Transverse colon (tissue), 4 donors: ENCODE data around the gene BPGM. TPM values are rescaled to one million over a fixed set of nuclear protein-coding genes. Genes with fewer than 3 reads are reported as not detected.
"Not testable (repeated sequence)": the region's sequence is repeated elsewhere in the genome, so short reads cannot be mapped to it uniquely, and the experiment has no call there.

Experiments used
- DNase-seq: peaks from one replicate; pipeline ENCODE4 v3.0.0-alpha.2; 2019
- H3K27ac ChIP-seq, 4 donors: fragments of 200-600 bp; sonication (generic); 2 replicates each; pipeline ENCODE4 v1.5.1; 2016 to 2018; ENCODE audit warnings: inconsistent platforms in 4 of 4
- H3K27me3 ChIP-seq: fragments of 200-600 bp; sonication (generic); 2 replicates; pipeline ENCODE4 v1.5.1; 2017; ENCODE audit warnings: inconsistent platforms
- H3K36me3 ChIP-seq, 4 donors: fragments of 200-600 bp; sonication (generic); 2 replicates each; pipeline ENCODE4 v1.5.1; 2017 to 2019; ENCODE audit warnings: inconsistent platforms in 4 of 4
- H3K4me1 ChIP-seq, 4 donors: fragments of 200-600 bp; sonication (generic); 2 replicates each; pipeline ENCODE4 v1.5.1; 2017 to 2020; ENCODE audit warnings: inconsistent platforms in 4 of 4
- H3K4me3 ChIP-seq, 4 donors: fragments of 200-600 bp; sonication (generic); 1 replicate in 1 of 4; 2 replicates in 3 of 4; pipeline versions ENCODE4 v1.5.1 to v1.6.1; 2017 to 2019; ENCODE audit warnings: inconsistent platforms in 4 of 4
- H3K9me3 ChIP-seq, 2 donors: fragments of 200-600 bp; sonication (generic); 2 replicates each; pipeline ENCODE4 v1.5.1; 2017 to 2019; ENCODE audit warnings: inconsistent platforms in 2 of 2
- EP300 ChIP-seq: sonication (generic); formaldehyde crosslinking; IDR thresholded peaks from one replicate; pipeline ENCODE4 v1.6.1; 2017; ENCODE audit warnings: antibody characterized with exemption, low read depth
- POLR2A ChIP-seq: fragments of 450-650 bp; IDR thresholded peaks from one replicate; pipeline ENCODE4 v1.6.1; 2016; ENCODE audit warnings: antibody characterized with exemption, mild to moderate bottlenecking, moderate library complexity
- POLR2AphosphoS5 ChIP-seq, 3 donors: sonication (generic); formaldehyde crosslinking; IDR thresholded peaks; one replicate each; pipeline ENCODE4 v1.6.1; 2016; ENCODE audit warnings: antibody characterized with exemption in 3 of 3
- WGBS, 2 donors: methylation state at CpG; one replicate each; pipeline ENCODE4 v1.1.5; 2018; ENCODE audit warnings: low coverage in 1 of 2; 5-methylcytosine and 5-hydroxymethylcytosine counted together
- in situ Hi-C, 4 donors: fragments of 200-750 bp; cut with MboI; loops; one replicate each; pipeline versions ENCODE4 v1.15.0 to v1.15.1; 2017; ENCODE audit warnings: low sequenced_read_pairs in 3 of 4, low pct_ligation_motif_present in 1 of 4, low pct_unique_long_range_greater_than_20kb in 1 of 4
- intact Hi-C: fragments of 100-400 bp; cut with DNase I; formaldehyde crosslinking; loops from one replicate; pipeline ENCODE4 v1.15.1; 2023; ENCODE audit warnings: low total_unique reads
- total RNA-seq, 4 donors: library from RNA; depleted of rRNA; stranded (reverse); fragments of >200 nt; gene quantifications; one replicate each; pipeline ENCODE4 v1.1.0, GENCODE V29; 2016
- TF ChIP-seq, protein P1 (sequence below), 5 experiments: fragments of 200-600 bp in 3 of 5; fragments of 450-650 bp in 2 of 5; sonication (generic) in 3 of 5; IDR thresholded peaks; 1 replicate in 2 of 5; 2 replicates in 3 of 5; pipeline ENCODE4 v1.5.1; 2016 to 2017; ENCODE audit warnings: antibody characterized with exemption in 5 of 5, inconsistent platforms in 3 of 5, mild to moderate bottlenecking in 2 of 5, moderate library complexity in 1 of 5

The BPGM gene
- total RNA-seq, 4 donors from 2014 or later, result 0.40 to 13.2 (median 7.2) TPM

GRCh38 chr7:134684165-134684564, 37.5 kb downstream of the BPGM start:
- 91 to 93% methylated on average over 3 of the region's 3 CpGs for WGBS, 2 donors
- DNase-seq, result no peak
- no peaks in the 10 kb centered on the region for H3K4me1 ChIP-seq
- no peak overlapping the region for H3K4me3 ChIP-seq
- no peaks in the 10 kb centered on the region for H3K9me3 ChIP-seq
- no peaks in the 10 kb centered on the region for H3K36me3 ChIP-seq
- in situ Hi-C loops (loop anchor here in 1 of 4 donors (25.0 kb wide), 2 partner anchors 278 to 478 kb away; partner anchors contain the start of gene CYREN), intact Hi-C loops (loop anchor here (10.0 kb wide), 1 partner anchor 481 kb away; no protein-coding TSS in a partner anchor)
- TF ChIP-seq, protein P1, sequence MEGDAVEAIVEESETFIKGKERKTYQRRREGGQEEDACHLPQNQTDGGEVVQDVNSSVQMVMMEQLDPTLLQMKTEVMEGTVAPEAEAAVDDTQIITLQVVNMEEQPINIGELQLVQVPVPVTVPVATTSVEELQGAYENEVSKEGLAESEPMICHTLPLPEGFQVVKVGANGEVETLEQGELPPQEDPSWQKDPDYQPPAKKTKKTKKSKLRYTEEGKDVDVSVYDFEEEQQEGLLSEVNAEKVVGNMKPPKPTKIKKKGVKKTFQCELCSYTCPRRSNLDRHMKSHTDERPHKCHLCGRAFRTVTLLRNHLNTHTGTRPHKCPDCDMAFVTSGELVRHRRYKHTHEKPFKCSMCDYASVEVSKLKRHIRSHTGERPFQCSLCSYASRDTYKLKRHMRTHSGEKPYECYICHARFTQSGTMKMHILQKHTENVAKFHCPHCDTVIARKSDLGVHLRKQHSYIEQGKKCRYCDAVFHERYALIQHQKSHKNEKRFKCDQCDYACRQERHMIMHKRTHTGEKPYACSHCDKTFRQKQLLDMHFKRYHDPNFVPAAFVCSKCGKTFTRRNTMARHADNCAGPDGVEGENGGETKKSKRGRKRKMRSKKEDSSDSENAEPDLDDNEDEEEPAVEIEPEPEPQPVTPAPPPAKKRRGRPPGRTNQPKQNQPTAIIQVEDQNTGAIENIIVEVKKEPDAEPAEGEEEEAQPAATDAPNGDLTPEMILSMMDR (IDR thresholded peaks at IDR 0.05), result no peak
- TF ChIP-seq POLR2AphosphoS5 (IDR thresholded peaks at IDR 0.05), result no peak
- TF ChIP-seq EP300, result no peak
- no peak for TF ChIP-seq POLR2A
- no peak overlapping the region for H3K27ac ChIP-seq
- H3K27me3 ChIP-seq, result no peaks in the 10 kb centered on the region

DNA sequence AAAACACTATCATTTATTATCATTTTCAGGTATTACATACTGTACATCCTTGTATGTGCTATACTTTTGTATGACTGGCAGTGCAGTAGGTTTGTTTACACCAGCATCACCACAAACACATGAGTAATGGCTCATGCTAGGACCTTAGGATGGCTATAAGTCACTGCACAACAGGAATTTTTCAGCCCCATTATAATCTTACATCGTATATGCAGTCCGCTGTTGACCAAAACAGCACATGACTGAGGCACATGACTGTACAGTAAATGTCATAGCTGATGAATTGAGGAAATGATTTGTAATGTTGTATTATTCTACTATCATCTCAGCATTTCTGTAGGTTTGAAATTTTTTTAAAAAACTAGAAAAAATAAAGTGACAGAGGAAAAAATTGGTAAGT, 38.6 kb downstream of the BPGM start:
- peaks cover 0 to 4% (median under 1%) of the 10 kb centered on the region in 4 donors for H3K4me1 ChIP-seq
- H3K9me3 ChIP-seq, result no peaks in the 10 kb centered on the region
- WGBS, 2 donors, result 72 to 75% methylated on average over 2 of the region's 2 CpGs
- in situ Hi-C loops (loop anchor here in 1 of 4 donors (25.0 kb wide), 2 partner anchors 277 to 477 kb away; partner anchors contain the start of gene CYREN), intact Hi-C loops (loop anchor here (10.0 kb wide), 1 partner anchor 480 kb away; no protein-coding TSS in a partner anchor)
- no peak overlapping the region for H3K27ac ChIP-seq
- no peaks in the 10 kb centered on the region for H3K27me3 ChIP-seq
- H3K36me3 ChIP-seq, result no peaks in the 10 kb centered on the region
- TF ChIP-seq POLR2AphosphoS5 (IDR thresholded peaks at IDR 0.05) (no peak), EP300 (no peak), POLR2A (no peak)
- TF ChIP-seq, protein P1 (IDR thresholded peaks at IDR 0.05), result no peak
- no peak for DNase-seq
- H3K4me3 ChIP-seq, result no peak overlapping the region

- intact Hi-C loops, result loop anchor here (10.0 kb wide), 1 partner anchor 478 kb away; no protein-coding TSS in a partner anchor
- Histone ChIP-seq H3K27me3 (no peaks in the 10 kb centered on the region), H3K9me3 (no peaks in the 10 kb centered on the region), H3K27ac (no peak overlapping the region), H3K4me1 (peaks cover 0 to 8% (median 3%) of the 10 kb centered on the region in 4 donors), H3K4me3 (no peak overlapping the region), H3K36me3 (no peaks in the 10 kb centered on the region)
- no peak for DNase-seq
- no peak for TF ChIP-seq EP300
- TF ChIP-seq, protein P1 (IDR thresholded peaks at IDR 0.05), result peak in 2 of 5 experiments; percentile 15 to 34
- in situ Hi-C loops, result loop anchor here in 1 of 4 donors (25.0 kb wide), 2 partner anchors 276 to 476 kb away; partner anchors contain the start of gene CYREN
- WGBS, 2 donors, result 35 to 55% methylated on average over 4 to 6 of the region's 6 CpGs
These were observed 40.1 kb downstream of the BPGM start for GRCh38 chr7:134686786-134687185.

DNA sequence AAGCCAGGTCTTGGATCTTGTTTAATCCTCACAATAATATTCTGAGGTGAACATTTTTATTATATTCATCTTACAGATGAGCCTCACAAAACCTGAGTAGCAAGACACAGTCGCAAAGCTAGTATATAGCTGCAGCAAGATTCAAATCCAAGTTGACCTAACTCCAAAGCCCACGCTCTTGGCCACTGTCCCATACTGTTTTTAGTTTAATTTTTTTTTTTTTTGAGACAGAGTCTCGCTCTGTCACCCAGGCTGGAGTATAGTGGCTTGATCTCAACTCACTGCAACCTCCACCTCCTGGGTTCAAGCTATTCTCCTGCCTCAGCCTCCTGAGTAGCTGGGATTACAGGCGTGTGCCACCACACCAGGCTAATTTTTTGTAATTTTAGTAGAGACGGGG, 42.9 kb downstream of the BPGM start:
- H3K27ac ChIP-seq, result peak overlapping the region; percentile 66 to 82 (median 76)
- 48 to 69% methylated on average over 5 of the region's 5 CpGs for WGBS, 2 donors
- H3K36me3 ChIP-seq, H3K9me3 ChIP-seq, H3K27me3 ChIP-seq, DNase-seq: not testable (repeated sequence)
- peak overlapping the region in 2 of 4 donors; percentile 6 to 34 for H3K4me3 ChIP-seq
- in situ Hi-C loops, result loop anchor here in 1 of 4 donors (25.0 kb wide), 2 partner anchors 273 to 473 kb away; partner anchors contain the start of gene CYREN
- peaks cover 0 to 11% (median 6%) of the 10 kb centered on the region in 4 donors for H3K4me1 ChIP-seq
- intact Hi-C loops, result loop anchor here (10.0 kb wide), 1 partner anchor 475 kb away; no protein-coding TSS in a partner anchor
